BLaER1 treated with 17β-estradiol and CSF1 and Interleukin-3, amounts not matched to agents 10 nM and 100 nM (cell line): Measurements from ENCODE around the gene CCDC12.

Experiments used
- H3K27ac ChIP-seq, 11 experiments: shearing (Covaris generic); formaldehyde crosslinking; 2 replicates each; pipeline ENCODE4 v1.8.1; 2022
- H3K27me3 ChIP-seq, 11 experiments: shearing (Covaris generic); formaldehyde crosslinking; 2 replicates each; pipeline ENCODE4 v1.8.1; 2022
- H3K36me3 ChIP-seq, 11 experiments: shearing (Covaris generic); formaldehyde crosslinking; 2 replicates each; pipeline ENCODE4 v1.8.1; 2022
- H3K4me1 ChIP-seq, 10 experiments: shearing (Covaris generic); formaldehyde crosslinking; 2 replicates each; pipeline ENCODE4 v1.8.1; 2022
- H3K4me2 ChIP-seq, 11 experiments: shearing (Covaris generic); formaldehyde crosslinking; 2 replicates each; pipeline ENCODE4 v1.8.1; 2022
- H3K4me3 ChIP-seq, 10 experiments: shearing (Covaris generic); formaldehyde crosslinking; 2 replicates each; pipeline ENCODE4 v1.8.1; 2022
- H3K9ac ChIP-seq, 11 experiments: shearing (Covaris generic); formaldehyde crosslinking; 2 replicates each; pipeline ENCODE4 v1.8.1; 2022
- H3K9me3 ChIP-seq, 11 experiments: shearing (Covaris generic); formaldehyde crosslinking; replicated peaks in 1 of 11; 2 replicates each; pipeline ENCODE4 v1.8.1; 2022
- H4K20me1 ChIP-seq, 11 experiments: shearing (Covaris generic); formaldehyde crosslinking; 2 replicates each; pipeline ENCODE4 v1.8.1; 2022
- Cebpa-rat ChIP-seq, 11 experiments: shearing (Covaris generic); IDR thresholded peaks; 2 replicates each; pipeline ENCODE4 v1.8.1; 2022

The CCDC12 gene

GRCh38 chr3:46976326-46977190, at the start of gene CCDC12:
TSS of gene CCDC12 (minus strand) at chr3:46976745. CDS start at chr3:46976732, 13 bp downstream.
- Histone ChIP-seq H3K9me3 (no peaks in the 10 kb centered on the region), H3K4me3 (peak within 1 kb of the TSS; percentile 75 to 91 (median 82)), H3K9ac (peak within 1 kb of the TSS; percentile 87 to 98 (median 96)), H4K20me1 (peaks cover 37 to 50% (median 46%) of the 10 kb centered on the region in 11 experiments), H3K4me1 (peaks cover 75 to 87% (median 84%) of the 10 kb centered on the region in 10 experiments), H3K36me3 (peaks cover 0 to 20% (median 8%) of the 10 kb centered on the region in 11 experiments; a peak in 13 of 22 replicates), H3K27me3 (no peaks in the 10 kb centered on the region), H3K4me2 (peak within 1 kb of the TSS; percentile 92 to 99 (median 95)), H3K27ac (peak within 1 kb of the TSS; percentile 89 to 99 (median 97))
- TF ChIP-seq Cebpa-rat (IDR thresholded peaks at IDR 0.05) = no peak

GRCh38 chr3:47024932-47025331, 48.4 kb upstream of the CCDC12 start:
- peaks cover 17 to 52% (median 34%) of the 10 kb centered on the region in 10 experiments for H3K4me1 ChIP-seq
- H3K9me3 ChIP-seq = no peaks in the 10 kb centered on the region; a peak in 1 of 22 replicates
- no peaks in the 10 kb centered on the region for H3K27me3 ChIP-seq
- H3K4me3 ChIP-seq = no peak overlapping the region
- no peak for TF ChIP-seq Cebpa-rat (IDR thresholded peaks at IDR 0.05)
- H3K4me2 ChIP-seq = no peak overlapping the region
- no peak overlapping the region for H3K9ac ChIP-seq
- H3K27ac ChIP-seq = no peak overlapping the region
- H4K20me1 ChIP-seq = peaks cover 0 to 72% (median 21%) of the 10 kb centered on the region in 11 experiments; a peak in 14 of 22 replicates
- H3K36me3 ChIP-seq = peaks cover 53 to 88% (median 79%) of the 10 kb centered on the region in 11 experiments

- Histone ChIP-seq H3K27me3 (no peaks in the 10 kb centered on the region), H3K4me2 (peak overlapping the region in 7 of 11 experiments; percentile 4 to 64 (median 39); a peak in 12 of 22 replicates), H3K4me1 (peaks cover 36 to 63% (median 57%) of the 10 kb centered on the region in 10 experiments), H3K9ac (no peak overlapping the region; a peak in 1 of 22 replicates), H3K4me3 (no peak overlapping the region), H3K27ac (peak overlapping the region in 2 of 11 experiments; percentile 9 to 24; a peak in 1 of 22 replicates), H3K36me3 (peaks cover 53 to 87% (median 78%) of the 10 kb centered on the region in 11 experiments), H4K20me1 (peaks cover 0 to 78% (median 21%) of the 10 kb centered on the region in 11 experiments; a peak in 14 of 22 replicates), H3K9me3 (no peaks in the 10 kb centered on the region; a peak in 1 of 22 replicates)
- no peak for TF ChIP-seq Cebpa-rat (IDR thresholded peaks at IDR 0.05)
Observed at GRCh38 chr3:47022641-47023071, 46.1 kb upstream of the CCDC12 start.

GRCh38 chr3:47020311-47020710, 43.8 kb upstream of the CCDC12 start:
- Histone ChIP-seq H3K4me3 (no peak overlapping the region), H3K9me3 (no peaks in the 10 kb centered on the region), H3K9ac (no peak overlapping the region), H3K27ac (peak overlapping the region in 7 of 11 experiments; percentile 82 to 89 (median 87); a peak in 10 of 22 replicates), H3K4me2 (peak overlapping the region; percentile 41 to 95 (median 91); a peak in 18 of 22 replicates), H3K36me3 (peaks cover 57 to 94% (median 70%) of the 10 kb centered on the region in 11 experiments), H3K27me3 (no peaks in the 10 kb centered on the region), H4K20me1 (peaks cover 0 to 95% (median 17%) of the 10 kb centered on the region in 11 experiments; a peak in 14 of 22 replicates), H3K4me1 (peaks cover 54 to 85% (median 80%) of the 10 kb centered on the region in 10 experiments)
- TF ChIP-seq Cebpa-rat (IDR thresholded peaks at IDR 0.05) = no peak

- no peaks in the 10 kb centered on the region for H3K9me3 ChIP-seq
- 0 out of 20 replicates have a peak overlapping the region, but pooled peaks of 1 of the 10 experiments have one; percentile 26 for H3K4me3 ChIP-seq
- peak overlapping the region in 4 of 11 experiments; percentile 12 to 81 (median 76); a peak in 4 of 22 replicates for H3K9ac ChIP-seq
- H3K27ac ChIP-seq = peak overlapping the region in 9 of 11 experiments; percentile 29 to 89 (median 87); a peak in 18 of 22 replicates
- H4K20me1 ChIP-seq = peaks cover 0 to 88% (median 10%) of the 10 kb centered on the region in 11 experiments; a peak in 11 of 22 replicates
- peak overlapping the region; percentile 41 to 95 (median 91); a peak in 21 of 22 replicates for H3K4me2 ChIP-seq
- peaks cover 56 to 98% (median 67%) of the 10 kb centered on the region in 11 experiments; a peak in 21 of 22 replicates for H3K36me3 ChIP-seq
- no peaks in the 10 kb centered on the region for H3K27me3 ChIP-seq
- TF ChIP-seq Cebpa-rat (IDR thresholded peaks at IDR 0.05) = no peak
- peaks cover 49 to 96% (median 91%) of the 10 kb centered on the region in 10 experiments for H3K4me1 ChIP-seq
Observed at GRCh38 chr3:47019201-47019600, 42.7 kb upstream of the CCDC12 start.

GRCh38 chr3:47018269-47018611, 41.7 kb upstream of the CCDC12 start:
- H3K4me2 ChIP-seq = peak overlapping the region; percentile 65 to 95 (median 91)
- peak overlapping the region; percentile 13 to 81 (median 74); a peak in 20 of 22 replicates for H3K9ac ChIP-seq
- TF ChIP-seq Cebpa-rat (IDR thresholded peaks at IDR 0.05) = no peak
- peaks cover 0 to 82% (median 9%) of the 10 kb centered on the region in 11 experiments; a peak in 10 of 22 replicates for H4K20me1 ChIP-seq
- peak overlapping the region in 8 of 10 experiments; percentile 27 to 52 (median 38); a peak in 13 of 20 replicates for H3K4me3 ChIP-seq
- H3K27me3 ChIP-seq = no peaks in the 10 kb centered on the region
- H3K9me3 ChIP-seq = no peaks in the 10 kb centered on the region
- peaks cover 57 to 98% (median 74%) of the 10 kb centered on the region in 11 experiments; a peak in 21 of 22 replicates for H3K36me3 ChIP-seq
- peaks cover 49 to 100% (median 99%) of the 10 kb centered on the region in 10 experiments for H3K4me1 ChIP-seq
- peak overlapping the region in 10 of 11 experiments; percentile 51 to 89 (median 86); a peak in 20 of 22 replicates for H3K27ac ChIP-seq

- H4K20me1 ChIP-seq = peaks cover 0 to 77% (median 4%) of the 10 kb centered on the region in 11 experiments; a peak in 9 of 22 replicates
- no peaks in the 10 kb centered on the region for H3K27me3 ChIP-seq
- peak overlapping the region in 10 of 11 experiments; percentile 51 to 89 (median 86); a peak in 20 of 22 replicates for H3K27ac ChIP-seq
- peak overlapping the region; percentile 13 to 81 (median 74); a peak in 21 of 22 replicates for H3K9ac ChIP-seq
- H3K4me1 ChIP-seq = peaks cover 49 to 100% (median 99%) of the 10 kb centered on the region in 10 experiments
- peak overlapping the region; percentile 65 to 95 (median 91) for H3K4me2 ChIP-seq
- peaks cover 57 to 98% (median 76%) of the 10 kb centered on the region in 11 experiments; a peak in 21 of 22 replicates for H3K36me3 ChIP-seq
- H3K4me3 ChIP-seq = peak overlapping the region in 8 of 10 experiments; percentile 27 to 52 (median 38); a peak in 15 of 20 replicates
- no peaks in the 10 kb centered on the region for H3K9me3 ChIP-seq
- peak in 5 of 11 experiments; percentile 11 to 61 (median 29); a peak in 3 of 22 replicates for TF ChIP-seq Cebpa-rat (IDR thresholded peaks at IDR 0.05)
Observed at GRCh38 chr3:47017504-47018268, 41.1 kb upstream of the CCDC12 start.
